B cell (primary cell): ENCODE data around the gene ZCCHC3.

Experiments
- EZH2 ChIP-seq: IDR thresholded peaks from 2 replicates; pipeline ENCODE4 v1.6.1; 2012; ENCODE audit warnings: borderline replicate concordance, low read depth, mild to moderate bottlenecking, moderate library complexity, low read length; ENCODE audit not compliant: insufficient read depth, poor library complexity, severe bottlenecking
- TF ChIP-seq, protein P1 (sequence below): fragments of 200-600 bp; IDR thresholded peaks from one replicate; pipeline ENCODE4 v1.8.0; 2022; ENCODE audit warnings: antibody characterized with exemption, mild to moderate bottlenecking

DNA sequence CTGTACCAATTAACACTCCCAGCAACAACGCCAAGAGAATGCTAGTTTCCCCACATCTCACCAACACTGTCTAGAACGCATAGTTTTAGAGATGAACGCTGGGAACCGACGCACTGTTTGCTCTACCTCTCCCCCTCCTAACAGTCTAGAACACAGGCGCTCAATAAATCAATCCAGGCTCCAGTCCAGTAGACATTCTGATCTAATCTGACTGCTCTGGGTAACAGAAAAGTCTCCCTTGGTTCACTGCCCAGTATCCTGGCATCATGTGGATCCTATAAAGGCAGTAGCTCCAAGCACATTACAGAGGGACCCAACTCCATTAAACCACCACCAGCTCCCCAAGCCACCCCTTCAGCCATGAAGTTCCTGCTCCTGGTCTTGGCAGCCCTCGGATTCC, 40.0 kb upstream of the ZCCHC3 start, which contains the start of gene DEFB132:
- TF ChIP-seq, protein P1, sequence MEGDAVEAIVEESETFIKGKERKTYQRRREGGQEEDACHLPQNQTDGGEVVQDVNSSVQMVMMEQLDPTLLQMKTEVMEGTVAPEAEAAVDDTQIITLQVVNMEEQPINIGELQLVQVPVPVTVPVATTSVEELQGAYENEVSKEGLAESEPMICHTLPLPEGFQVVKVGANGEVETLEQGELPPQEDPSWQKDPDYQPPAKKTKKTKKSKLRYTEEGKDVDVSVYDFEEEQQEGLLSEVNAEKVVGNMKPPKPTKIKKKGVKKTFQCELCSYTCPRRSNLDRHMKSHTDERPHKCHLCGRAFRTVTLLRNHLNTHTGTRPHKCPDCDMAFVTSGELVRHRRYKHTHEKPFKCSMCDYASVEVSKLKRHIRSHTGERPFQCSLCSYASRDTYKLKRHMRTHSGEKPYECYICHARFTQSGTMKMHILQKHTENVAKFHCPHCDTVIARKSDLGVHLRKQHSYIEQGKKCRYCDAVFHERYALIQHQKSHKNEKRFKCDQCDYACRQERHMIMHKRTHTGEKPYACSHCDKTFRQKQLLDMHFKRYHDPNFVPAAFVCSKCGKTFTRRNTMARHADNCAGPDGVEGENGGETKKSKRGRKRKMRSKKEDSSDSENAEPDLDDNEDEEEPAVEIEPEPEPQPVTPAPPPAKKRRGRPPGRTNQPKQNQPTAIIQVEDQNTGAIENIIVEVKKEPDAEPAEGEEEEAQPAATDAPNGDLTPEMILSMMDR: no peak
- no peak for TF ChIP-seq EZH2
